Skeletal muscle tissue (tissue), 4 donors: Measurements from ENCODE around the gene RUNX3. TPM values are rescaled to one million over a fixed set of nuclear protein-coding genes. Genes with fewer than 3 reads are reported as not detected.

ENCODE experiments used
- H3K27ac ChIP-seq: one replicate; pipeline ENCODE4 v1.7.0; 2013; ENCODE audit warnings: mild to moderate bottlenecking, low read depth, low read length, inconsistent platforms
- H3K27me3 ChIP-seq, 3 donors: one replicate each; pipeline ENCODE4 v1.7.0; 2013; ENCODE audit warnings: low read length in 3 of 3; ENCODE audit not compliant: control insufficient read depth in 3 of 3, insufficient read depth in 3 of 3
- H3K36me3 ChIP-seq, 3 donors: one replicate each; pipeline ENCODE4 v1.7.0; 2013; ENCODE audit warnings: low read length in 3 of 3; ENCODE audit not compliant: control insufficient read depth in 3 of 3, insufficient read depth in 3 of 3
- H3K4me1 ChIP-seq, 3 donors: one replicate each; pipeline ENCODE4 v1.7.0; 2013; ENCODE audit warnings: low read length in 3 of 3, mild to moderate bottlenecking in 3 of 3; ENCODE audit not compliant: control insufficient read depth in 3 of 3, insufficient read depth in 3 of 3
- H3K4me3 ChIP-seq, 3 donors: one replicate each; pipeline ENCODE4 v1.7.0; 2013; ENCODE audit warnings: low read length in 3 of 3
- H3K9ac ChIP-seq, 3 donors: one replicate each; pipeline ENCODE4 v1.7.0; 2013; ENCODE audit warnings: low read length in 3 of 3, mild to moderate bottlenecking in 3 of 3, moderate library complexity in 2 of 3, low read depth in 1 of 3
- H3K9me3 ChIP-seq, 3 donors: one replicate each; pipeline ENCODE4 v1.7.0; 2013; ENCODE audit warnings: low read length in 3 of 3; ENCODE audit not compliant: control insufficient read depth in 3 of 3
- total RNA-seq: library from RNA; depleted of rRNA; stranded (reverse); fragments of >200 nt; gene quantifications from one replicate; pipeline ENCODE4 v1.2.3, GENCODE V29; 2014
- donor health status: Osteomylitis.

Gene RUNX3
- total RNA-seq, 1 donor from 2014 or later = under 0.01 TPM

DNA sequence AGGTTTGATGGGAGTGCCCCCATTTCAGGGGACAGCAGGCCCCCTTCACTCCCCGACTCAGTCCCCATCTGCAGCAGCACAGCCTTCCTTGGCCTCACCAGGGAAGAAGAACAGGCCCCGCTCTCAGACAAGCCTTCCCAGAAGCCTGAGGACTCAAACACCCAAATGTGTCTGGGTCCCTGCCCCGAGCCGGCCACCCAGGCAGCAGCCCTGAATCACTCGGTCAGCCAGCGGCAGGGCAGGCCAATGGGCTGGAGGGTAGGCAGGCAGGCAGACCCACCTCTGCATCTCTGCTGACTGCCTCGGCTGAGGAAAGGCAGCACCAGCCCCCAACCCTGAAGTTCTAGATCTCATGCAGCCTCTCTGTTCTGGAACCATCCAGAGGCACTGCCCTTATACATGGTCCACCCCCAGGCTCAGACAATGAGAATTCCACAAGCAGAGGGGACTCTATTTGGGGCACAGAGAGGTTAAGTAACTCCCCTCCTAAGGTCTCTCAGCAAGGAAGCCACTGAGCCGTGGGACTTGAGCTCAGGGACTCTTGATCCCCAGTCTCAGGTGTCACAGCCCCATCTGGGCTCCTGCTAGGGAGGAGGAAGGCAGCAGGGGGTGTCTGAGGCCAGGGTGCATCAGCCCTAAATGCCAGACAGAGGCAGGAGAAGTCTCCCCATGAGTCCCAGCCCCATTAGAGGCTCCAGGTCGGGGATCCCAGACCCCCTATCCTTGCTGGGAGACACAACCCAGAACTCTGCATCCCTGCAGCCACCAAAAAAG is 33.2 kb upstream of the RUNX3 start:
- Histone ChIP-seq H3K4me1 (no peaks in the 10 kb centered on the region), H3K27ac (no peak overlapping the region), H3K36me3 (no peaks in the 10 kb centered on the region), H3K27me3 (peaks cover 0 to 57% (median 39%) of the 10 kb centered on the region in 3 donors), H3K9me3 (no peaks in the 10 kb centered on the region), H3K9ac (no peak overlapping the region), H3K4me3 (no peak overlapping the region)

DNA sequence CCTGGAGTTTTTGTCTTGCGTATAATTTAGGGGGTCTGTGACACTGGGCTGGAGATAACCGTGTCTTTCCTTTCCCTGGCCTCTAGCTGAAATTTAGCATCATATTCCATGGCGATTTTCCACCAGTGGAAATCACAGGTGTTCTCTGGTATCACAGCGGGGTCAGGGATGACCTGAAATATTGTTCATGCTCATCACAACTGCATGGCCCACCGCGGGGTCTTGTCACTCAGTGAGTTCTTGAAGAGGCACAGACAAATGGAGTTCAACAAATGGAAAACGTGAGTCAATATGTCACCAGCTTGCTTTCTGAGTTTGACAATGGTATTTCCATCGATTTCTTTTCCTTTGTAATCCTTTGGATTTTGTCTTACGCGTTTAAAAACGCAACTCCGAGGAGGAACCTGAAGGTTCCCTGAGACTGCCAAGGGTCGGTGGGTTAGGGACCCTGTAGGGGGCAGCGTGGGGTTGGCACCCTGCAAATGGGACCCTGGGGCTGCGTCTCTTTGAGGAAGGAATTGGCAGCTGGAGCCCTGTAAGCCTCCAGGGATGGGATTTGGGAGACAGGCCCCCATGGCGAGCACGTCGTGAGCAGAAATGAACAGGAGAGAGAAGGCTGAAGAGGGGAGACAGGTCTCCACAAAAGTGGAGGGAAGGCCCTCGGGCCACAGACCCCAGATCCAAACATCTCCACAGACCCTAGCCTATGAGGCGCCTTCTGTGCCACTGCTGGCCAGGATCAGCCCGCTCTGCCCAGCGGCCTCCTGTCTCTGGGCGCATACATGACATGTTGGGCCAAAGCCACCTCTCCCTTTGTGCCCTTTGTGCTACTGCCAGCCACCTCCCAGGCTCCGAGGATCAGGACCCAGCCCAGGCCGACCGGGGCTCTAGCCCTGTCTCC is 32.1 kb upstream of the RUNX3 start:
- Histone ChIP-seq H3K27me3 (peaks cover 0 to 51% (median 40%) of the 10 kb centered on the region in 3 donors), H3K9me3 (no peaks in the 10 kb centered on the region)

DNA sequence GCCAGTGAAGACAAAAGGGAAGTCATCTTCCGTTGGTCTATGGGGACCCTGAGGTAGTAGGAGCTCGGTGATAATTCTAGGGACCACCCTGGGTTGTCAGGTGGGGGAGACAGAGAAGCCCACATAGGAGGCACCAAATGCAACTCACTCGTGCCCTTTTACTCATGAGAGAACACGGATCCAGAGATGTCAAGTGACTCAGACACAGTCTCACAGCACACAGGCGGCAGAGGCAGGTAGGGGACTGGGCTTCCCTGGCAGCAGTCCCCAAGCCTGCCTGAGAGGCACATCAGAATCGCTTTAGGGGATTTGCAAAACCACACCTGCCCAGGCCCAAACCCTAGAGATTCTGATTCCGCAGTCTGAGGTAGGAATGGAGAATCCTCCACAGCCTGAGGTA is 31.3 kb upstream of the RUNX3 start:
- Histone ChIP-seq H3K9me3 (no peaks in the 10 kb centered on the region), H3K9ac (no peak overlapping the region), H3K4me1 (no peaks in the 10 kb centered on the region), H3K27ac (no peak overlapping the region), H3K27me3 (peaks cover 0 to 49% (median 47%) of the 10 kb centered on the region in 3 donors), H3K36me3 (no peaks in the 10 kb centered on the region), H3K4me3 (no peak overlapping the region)

More for the DNA sequence above, 32.1 kb upstream of the RUNX3 start:
- Histone ChIP-seq H3K9ac (no peak overlapping the region), H3K4me3 (no peak overlapping the region), H3K36me3 (no peaks in the 10 kb centered on the region), H3K27ac (no peak overlapping the region), H3K4me1 (no peaks in the 10 kb centered on the region)

DNA sequence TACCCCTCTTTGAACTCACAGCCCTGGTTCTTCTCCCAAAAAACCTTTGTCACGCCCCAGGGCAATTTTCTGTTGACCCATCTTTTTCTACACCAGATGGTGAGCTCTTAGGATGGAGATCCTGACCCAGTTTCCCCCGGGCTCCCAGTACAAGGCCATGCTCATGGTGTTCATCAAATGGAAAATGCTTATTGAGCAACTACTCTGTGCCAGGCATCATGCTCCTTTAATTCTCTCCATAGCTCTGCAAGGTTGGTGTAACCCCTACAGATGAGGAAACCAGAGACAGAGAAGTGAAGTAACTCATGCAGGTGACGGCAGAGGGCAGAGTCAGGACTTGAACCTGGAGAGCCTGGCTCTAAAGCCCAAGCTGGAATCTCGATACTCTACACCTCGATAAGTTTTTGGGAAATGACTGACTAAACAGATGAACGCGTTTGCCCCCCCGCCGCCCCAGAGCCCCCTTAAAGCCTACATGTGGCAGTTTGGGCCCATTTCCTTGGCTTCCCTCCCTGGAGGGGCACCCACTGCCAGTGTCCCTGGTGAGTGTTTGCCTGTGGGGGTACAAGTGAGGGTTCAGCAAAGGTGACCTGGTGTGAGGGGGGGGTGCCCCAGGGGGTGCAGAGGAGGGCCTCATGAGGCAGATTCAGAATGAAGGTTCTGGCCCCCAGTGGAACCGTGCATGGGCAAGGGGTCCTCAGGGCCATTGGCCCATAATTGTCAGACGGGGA is 30.2 kb upstream of the RUNX3 start:
- peaks cover 0 to 51% (median 45%) of the 10 kb centered on the region in 3 donors for H3K27me3 ChIP-seq
- H3K27ac ChIP-seq = no peak overlapping the region
- no peak overlapping the region for H3K9ac ChIP-seq
- H3K4me3 ChIP-seq = no peak overlapping the region
- no peaks in the 10 kb centered on the region for H3K9me3 ChIP-seq
- H3K4me1 ChIP-seq = no peaks in the 10 kb centered on the region
- no peaks in the 10 kb centered on the region for H3K36me3 ChIP-seq

DNA sequence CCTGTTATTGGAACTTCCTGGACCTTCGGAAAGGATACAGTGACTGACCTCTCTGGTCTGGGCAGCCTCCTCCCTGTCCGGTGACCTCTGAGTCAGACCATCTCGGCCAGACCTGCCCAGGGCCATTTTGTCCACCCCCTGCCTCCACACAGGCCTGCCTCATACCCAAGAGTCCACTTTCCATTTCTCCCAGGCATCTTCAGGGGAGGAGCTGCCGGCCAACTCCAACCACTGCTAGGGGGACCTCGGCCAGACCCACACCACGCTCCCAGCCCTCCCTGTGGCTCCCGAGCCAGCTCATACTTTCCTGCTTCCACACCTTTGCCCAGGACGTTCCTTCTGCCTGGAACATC is 29.5 kb upstream of the RUNX3 start:
- Histone ChIP-seq H3K27ac (no peak overlapping the region), H3K4me1 (no peaks in the 10 kb centered on the region), H3K27me3 (peaks cover 0 to 54% (median 45%) of the 10 kb centered on the region in 3 donors), H3K36me3 (no peaks in the 10 kb centered on the region), H3K9me3 (no peaks in the 10 kb centered on the region), H3K4me3 (no peak overlapping the region), H3K9ac (no peak overlapping the region)

DNA sequence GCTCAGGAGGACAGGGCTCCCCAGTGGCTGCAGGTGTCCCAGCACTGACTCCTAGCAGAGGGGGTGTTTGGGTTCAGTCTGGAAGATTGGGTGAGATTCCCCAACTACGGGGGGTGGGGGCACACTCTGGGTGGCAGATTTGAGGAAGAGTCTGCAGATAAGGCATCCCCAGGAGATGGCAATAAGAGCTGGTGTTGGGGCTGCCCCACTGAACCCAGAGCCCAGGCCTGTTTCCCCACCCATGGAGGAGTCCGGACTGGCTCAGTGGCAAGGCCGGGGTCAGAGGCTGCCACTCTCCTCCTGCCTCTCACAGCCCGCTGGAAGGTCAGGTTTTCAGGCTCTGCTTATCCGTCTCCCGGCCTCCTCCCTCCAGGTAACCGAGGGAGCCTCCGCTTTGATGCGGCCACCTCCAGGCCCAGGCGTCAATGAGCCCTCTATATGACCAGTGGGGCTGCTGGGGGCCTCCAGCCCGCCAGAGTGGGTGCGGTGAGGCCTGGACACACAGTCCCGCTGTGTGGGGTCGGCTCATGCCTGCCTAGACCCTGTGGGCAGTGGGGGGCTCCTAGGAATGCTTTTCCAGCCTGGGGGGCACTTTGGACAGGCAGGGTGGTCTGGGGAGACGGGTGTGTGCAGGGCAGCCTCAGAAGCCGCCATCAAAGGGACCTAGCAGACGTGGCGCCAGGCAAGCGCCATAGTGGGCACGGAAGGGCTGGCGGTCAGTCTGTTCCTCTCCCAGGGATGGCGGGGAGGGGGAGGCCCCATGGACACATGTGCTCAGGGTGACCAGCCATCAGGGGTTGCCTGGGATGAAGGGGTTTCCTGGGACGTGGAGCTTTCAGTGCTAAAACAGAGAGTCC is 28.9 kb upstream of the RUNX3 start:
- Histone ChIP-seq H3K27ac (no peak overlapping the region), H3K4me1 (no peaks in the 10 kb centered on the region), H3K4me3 (no peak overlapping the region), H3K9me3 (no peaks in the 10 kb centered on the region), H3K27me3 (peaks cover 0 to 51% (median 43%) of the 10 kb centered on the region in 3 donors), H3K9ac (no peak overlapping the region), H3K36me3 (no peaks in the 10 kb centered on the region)

DNA sequence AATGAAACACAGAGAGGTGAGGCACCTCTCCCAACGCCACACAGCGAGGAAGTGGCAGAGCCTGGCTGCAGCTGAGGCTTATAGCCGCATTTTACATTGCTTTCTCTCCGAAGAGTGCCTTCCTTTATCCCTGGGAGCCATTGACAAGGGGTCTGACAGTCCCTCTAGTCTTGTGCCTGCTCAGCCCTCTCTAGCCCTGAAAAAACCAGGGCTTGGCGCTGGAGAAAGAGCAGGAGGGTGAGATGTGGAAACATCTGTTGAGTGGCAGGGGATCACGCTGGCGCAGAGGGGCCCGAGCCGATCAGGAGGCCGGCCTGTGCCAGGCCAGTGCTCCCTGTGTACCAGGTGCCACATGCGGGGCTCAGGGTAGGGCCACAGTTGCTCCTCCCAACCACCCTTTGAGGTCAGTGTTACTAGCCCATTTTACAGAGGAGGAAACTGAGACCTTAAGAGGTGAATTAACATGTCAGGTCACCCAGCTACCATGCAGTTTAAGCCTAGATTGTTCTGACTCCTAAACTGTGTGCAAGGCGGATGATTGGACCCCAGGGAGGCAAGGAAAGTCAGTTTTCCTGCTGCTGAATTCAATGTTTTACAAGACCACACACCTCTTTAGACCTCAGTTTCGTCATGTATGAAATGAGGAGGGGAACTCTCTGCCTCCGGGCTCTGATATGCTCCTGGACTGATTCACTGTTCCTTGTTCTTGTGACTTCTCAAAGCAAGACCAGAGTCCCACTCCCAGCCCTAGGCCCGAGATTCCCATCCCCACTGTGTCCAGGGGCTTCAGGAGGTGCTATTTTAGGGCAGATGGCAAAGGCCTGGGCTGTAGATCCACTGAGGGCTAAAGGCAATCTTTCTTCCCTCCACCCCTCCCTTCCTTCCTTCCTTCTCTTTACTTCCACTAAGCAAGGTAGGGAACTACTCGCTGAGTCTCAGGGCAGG is 28.0 kb upstream of the RUNX3 start:
- no peaks in the 10 kb centered on the region for H3K36me3 ChIP-seq
- H3K4me3 ChIP-seq = no peak overlapping the region
- no peaks in the 10 kb centered on the region for H3K9me3 ChIP-seq
- H3K9ac ChIP-seq = no peak overlapping the region
- H3K27me3 ChIP-seq = peaks cover 0 to 43% (median 35%) of the 10 kb centered on the region in 3 donors
- no peaks in the 10 kb centered on the region for H3K4me1 ChIP-seq
- H3K27ac ChIP-seq = no peak overlapping the region

DNA sequence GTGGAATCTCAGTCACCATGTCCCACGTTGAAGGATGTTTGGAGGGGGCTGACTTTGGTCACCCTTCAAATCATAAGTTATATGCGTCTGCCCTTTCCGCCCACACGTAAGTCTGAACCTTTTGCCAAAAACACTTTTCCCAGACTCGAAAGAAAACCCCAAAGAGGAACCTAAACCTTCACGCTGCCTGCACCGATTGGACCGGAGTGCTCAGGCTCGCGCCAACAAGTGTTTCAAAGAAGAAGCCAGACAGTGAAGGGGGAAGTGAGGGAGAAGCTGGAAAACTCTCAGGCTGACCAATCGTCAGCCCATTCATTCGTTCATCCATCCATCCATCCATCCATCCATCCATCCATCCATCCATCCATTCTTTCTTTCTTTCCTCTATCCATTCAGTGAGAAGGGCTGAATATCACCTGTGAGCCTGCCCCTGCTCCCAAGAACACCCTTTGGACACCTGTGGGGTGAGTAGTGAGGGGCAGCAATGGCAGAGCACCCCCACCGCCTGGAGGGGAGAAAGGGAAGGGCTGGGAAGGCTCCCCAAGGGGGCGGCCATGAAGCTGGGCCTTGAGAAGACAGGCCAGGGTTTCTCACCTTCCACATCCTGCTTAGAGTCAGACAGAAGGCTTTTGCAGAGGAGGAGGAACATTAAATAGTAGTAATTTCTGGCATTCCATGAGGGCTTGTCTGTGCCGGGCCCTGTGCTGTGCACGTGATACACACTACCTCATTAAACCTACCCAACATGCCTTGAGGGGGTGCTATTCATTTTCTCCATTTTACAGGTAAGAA is 27.1 kb upstream of the RUNX3 start:
- no peak overlapping the region for H3K4me3 ChIP-seq
- H3K27me3 ChIP-seq = peaks cover 0 to 38% (median 34%) of the 10 kb centered on the region in 3 donors
- H3K36me3 ChIP-seq = no peaks in the 10 kb centered on the region
- no peak overlapping the region for H3K27ac ChIP-seq
- H3K9ac ChIP-seq = no peak overlapping the region
- H3K9me3 ChIP-seq = no peaks in the 10 kb centered on the region
- H3K4me1 ChIP-seq = no peaks in the 10 kb centered on the region
